SK-N-SH (cell line): ENCODE results near the gene GSTA1. TPM values are rescaled to one million over a fixed set of nuclear protein-coding genes. Genes with fewer than 3 reads are reported as not detected.

Experiments used
- CTCF ChIA-PET: fragments of 300-600, 350-600 bp; formaldehyde crosslinking; extraction: SDS; loops from one replicate; lab custom pipeline; 2021; lab: Yijun Ruan, JAX
- POLR2A ChIA-PET: fragments of 350-600 bp; sonication (Branson Sonifier 250); formaldehyde crosslinking; extraction: SDS; loops from one replicate; lab custom pipeline; 2020; ENCODE audit warnings: antibody characterized with exemption, inconsistent platforms; lab: Yijun Ruan, JAX
- DNase-seq: peaks from one replicate; pipeline ENCODE4 v3.0.0; 2012
- H2AFZ ChIP-seq: fragments of 200-600 bp; sonication (generic); 2 replicates; pipeline ENCODE4 v1.8.1; 2016; ENCODE audit warnings: antibody characterized with exemption, mild to moderate bottlenecking, low read depth
- H3F3A ChIP-seq: fragments of 200-600 bp; sonication (generic); replicated peaks from 2 replicates; pipeline ENCODE3; 2016; ENCODE audit warnings: antibody characterized with exemption, mild to moderate bottlenecking; ENCODE audit not compliant: insufficient read depth
- H3K27ac ChIP-seq, 2 experiments: fragments of 200-500 bp in 1 of 2; fragments of 200-600 bp in 1 of 2; sonication (Bioruptor generic) in 1 of 2; sonication (generic), shearing (Covaris generic) in 1 of 2; 2 replicates each; pipeline versions ENCODE4 v1.5.1 to v1.6.1; 2014 to 2016; ENCODE audit warnings: low read depth in 2 of 2, inconsistent platforms in 1 of 2, low read length in 1 of 2, mild to moderate bottlenecking in 1 of 2, mixed read lengths in 1 of 2
- H3K27me3 ChIP-seq: fragments of 200-600 bp; sonication (generic), shearing (Covaris generic); 2 replicates; pipeline ENCODE4 v1.6.1; 2016; ENCODE audit warnings: mixed run types; ENCODE audit not compliant: insufficient read depth
- H3K36me3 ChIP-seq, 2 experiments: fragments of 200-500 bp in 1 of 2; fragments of 200-600 bp in 1 of 2; sonication (Bioruptor generic) in 1 of 2; sonication (generic) in 1 of 2; replicated peaks in 1 of 2; 2 replicates each; pipeline versions ENCODE3 to v1.5.1; 2014 to 2016; ENCODE audit warnings: low read length in 1 of 2, mild to moderate bottlenecking in 1 of 2; ENCODE audit not compliant: insufficient read depth in 2 of 2, control insufficient read depth in 1 of 2
- H3K4me1 ChIP-seq, 2 experiments: fragments of 200-500 bp in 1 of 2; fragments of 200-600 bp in 1 of 2; sonication (Bioruptor generic) in 1 of 2; sonication (generic), shearing (Covaris generic) in 1 of 2; 2 replicates each; pipeline versions ENCODE4 v1.5.1 to v1.6.1; 2014 to 2016; ENCODE audit warnings: low read depth in 1 of 2, low read length in 1 of 2, mixed run types in 1 of 2; ENCODE audit not compliant: insufficient read depth in 2 of 2, control insufficient read depth in 1 of 2
- H3K4me2 ChIP-seq: fragments of 200-600 bp; sonication (generic), shearing (Covaris generic); 2 replicates; pipeline ENCODE4 v1.6.1; 2017; ENCODE audit warnings: mixed run types
- H3K4me3 ChIP-seq, 2 experiments: fragments of 200-500 bp in 1 of 2; fragments of 200-600 bp in 1 of 2; sonication (Bioruptor generic) in 1 of 2; sonication (generic), shearing (Covaris generic) in 1 of 2; 2 replicates each; pipeline versions ENCODE4 v1.5.1 to v1.8.1; 2014 to 2016; ENCODE audit warnings: low read depth in 2 of 2, inconsistent platforms in 1 of 2, low read length in 1 of 2, mild to moderate bottlenecking in 1 of 2, mixed read lengths in 1 of 2, moderate library complexity in 1 of 2
- H3K79me2 ChIP-seq: fragments of 200-600 bp; sonication (generic); 2 replicates; pipeline ENCODE4 v1.8.1; 2017; ENCODE audit warnings: mild to moderate bottlenecking; ENCODE audit not compliant: insufficient read depth
- H3K9ac ChIP-seq: fragments of 200-600 bp; sonication (generic); 2 replicates; pipeline ENCODE4 v1.6.1; 2017; ENCODE audit warnings: mixed run types
- H3K9me2 ChIP-seq: fragments of 200-600 bp; sonication (generic); 2 replicates; pipeline ENCODE4 v1.6.1; 2017; ENCODE audit warnings: mixed run types
- H3K9me3 ChIP-seq: fragments of 200-600 bp; sonication (generic); 2 replicates; pipeline ENCODE4 v1.6.1; 2017; ENCODE audit warnings: mixed run types, mild to moderate bottlenecking, moderate library complexity
- H4K20me1 ChIP-seq: fragments of 200-600 bp; sonication (generic); 2 replicates; pipeline ENCODE4 v1.6.1; 2017; ENCODE audit warnings: mild to moderate bottlenecking, mixed run types; ENCODE audit not compliant: insufficient read depth
- CHD2 ChIP-seq: fragments of 150-350 bp; IDR thresholded peaks from 2 replicates; pipeline ENCODE4 v1.6.1; 2018; ENCODE audit warnings: low read length; ENCODE audit not compliant: partially characterized antibody
- CTCF ChIP-seq: fragments of 200-600 bp; sonication (generic); IDR thresholded peaks from 2 replicates; pipeline ENCODE4 v1.6.1; 2017; ENCODE audit warnings: antibody characterized with exemption, mild to moderate bottlenecking, moderate library complexity
- ELF1 ChIP-seq: IDR thresholded peaks from 2 replicates; pipeline ENCODE4 v1.4.0; 2012
- EP300 ChIP-seq, 2 experiments: IDR thresholded peaks; 2 replicates each; pipeline versions ENCODE4 v1.4.0 to v1.6.1; 2012; ENCODE audit warnings: borderline replicate concordance in 1 of 2, low read depth in 1 of 2, low read length in 1 of 2
- EZH2phosphoT487 ChIP-seq: fragments of 200-600 bp; sonication (generic); IDR thresholded peaks from 2 replicates; pipeline ENCODE4 v1.6.1; 2017; ENCODE audit warnings: low read depth, mixed run types, mild to moderate bottlenecking, antibody characterized with exemption, moderate library complexity, borderline replicate concordance
- FOXJ3 ChIP-seq: sonication (generic); formaldehyde crosslinking; IDR thresholded peaks from 2 replicates; pipeline ENCODE4 v1.5.1; 2020; ENCODE audit warnings: mild to moderate bottlenecking, missing genetic modification reagents
- GATA2 ChIP-seq: sonication (generic); formaldehyde crosslinking; IDR thresholded peaks from 2 replicates; pipeline ENCODE4 v1.5.0; 2020; ENCODE audit warnings: mild to moderate bottlenecking, missing genetic modification reagents
- MAX ChIP-seq: IDR thresholded peaks from 2 replicates; pipeline ENCODE4 v1.4.0; 2012; ENCODE audit warnings: low read depth
- NFIC ChIP-seq: IDR thresholded peaks from 2 replicates; pipeline ENCODE4 v1.4.0; 2012; ENCODE audit warnings: borderline replicate concordance
- NRF1 ChIP-seq: IDR thresholded peaks from 2 replicates; pipeline ENCODE4 v1.6.1; 2012; ENCODE audit warnings: low read depth, mild to moderate bottlenecking, low read length
- PBX3 ChIP-seq: IDR thresholded peaks from 2 replicates; pipeline ENCODE4; 2012
- POLR2AphosphoS5 ChIP-seq: IDR thresholded peaks from 2 replicates; pipeline ENCODE4 v1.6.1; 2012; ENCODE audit warnings: low read depth, low read length
- RAD21 ChIP-seq: IDR thresholded peaks from 2 replicates; pipeline ENCODE4 v1.6.1; 2012; ENCODE audit warnings: mild to moderate bottlenecking, low read length
- RXRA ChIP-seq: IDR thresholded peaks from 2 replicates; pipeline ENCODE4 v1.4.0; 2012; ENCODE audit warnings: low read depth, mild to moderate bottlenecking, borderline replicate concordance
- SIN3A ChIP-seq: IDR thresholded peaks from 2 replicates; pipeline ENCODE4 v1.6.1; 2012; ENCODE audit warnings: low read depth, mild to moderate bottlenecking, low read length, moderate library complexity, borderline replicate concordance
- TEAD4 ChIP-seq: IDR thresholded peaks from 2 replicates; pipeline ENCODE4 v1.4.0; 2012; ENCODE audit warnings: mild to moderate bottlenecking, borderline replicate concordance; ENCODE audit not compliant: insufficient read depth
- USF2 ChIP-seq: fragments of 150-350 bp; IDR thresholded peaks from 2 replicates; pipeline ENCODE4 v1.6.1; 2017; ENCODE audit warnings: antibody characterized with exemption, low read length, low read depth, borderline replicate concordance
- ZBTB33 ChIP-seq: IDR thresholded peaks from 2 replicates; pipeline ENCODE4 v1.4.0; 2012; ENCODE audit warnings: low read depth, borderline replicate concordance
- WGBS: methylation state at CpG from one replicate; pipeline ENCODE4 v1.1.6; 2017; ENCODE audit warnings: low lambda C conversion rate; 5-methylcytosine and 5-hydroxymethylcytosine counted together
- polyA plus RNA-seq, 3 experiments: library from polyadenylated mRNA; depleted of rRNA; stranded (reverse); fragments of >200 nt; gene quantifications; 2 replicates each; pipeline ENCODE4 v1.2.3, GENCODE V29; 2012

The GSTA1 gene
- polyA plus RNA-seq, 1 of the 3 experiments (the other 2 are of a cell fraction) = not detected

- TF ChIP-seq FOXJ3 (CRISPR knock-in tag) (no peak), POLR2AphosphoS5 (no peak), EZH2phosphoT487 (no peak), ZBTB33 (no peak), PBX3 (no peak), MAX (no peak), RXRA (no peak), NRF1 (no peak)
Measured at GRCh38 chr6:52745764-52746201, 57.8 kb downstream of the GSTA1 start (continued).

- H3K27me3 ChIP-seq = no peaks in the 10 kb centered on the region; the same call in 1 of the 2 replicates
- no peak overlapping the region for H3K4me2 ChIP-seq
- no peak for DNase-seq
- TF ChIP-seq CTCF (no peak), NFIC (no peak), GATA2 (no peak), EZH2phosphoT487 (no peak), SIN3A (no peak), MAX (no peak), CHD2 (no peak), ELF1 (no peak), PBX3 (no peak), EP300 (IDR thresholded peaks at IDR 0.05; ENCODE audit: borderline replicate concordance in 1 of 2, low read depth in 1 of 2, low read length in 1 of 2) (no peak), USF2 (no peak), RAD21 (no peak), POLR2AphosphoS5 (no peak), TEAD4 (no peak)
- ChIA-PET CTCF (no interaction called here), POLR2A (no interaction called here)
- no peak overlapping the region for H2AFZ ChIP-seq
- no peak overlapping the region for H3K27ac ChIP-seq
- H3F3A ChIP-seq = no peaks in the 10 kb centered on the region
- H3K4me3 ChIP-seq = no peak overlapping the region
- no peaks in the 10 kb centered on the region for H3K36me3 ChIP-seq
- 9% methylated on average over 1 of the region's 1 CpG for WGBS
- H4K20me1 ChIP-seq = no peaks in the 10 kb centered on the region
- H3K4me1 ChIP-seq = no peaks in the 10 kb centered on the region
- no peak overlapping the region for H3K9ac ChIP-seq
- H3K9me2 ChIP-seq = no peaks in the 10 kb centered on the region
- no peaks in the 10 kb centered on the region for H3K9me3 ChIP-seq
- no peaks in the 10 kb centered on the region for H3K79me2 ChIP-seq
Measured at GRCh38 chr6:52741872-52742271, 61.7 kb downstream of the GSTA1 start.
